Measurements from ENCODE around the gene STK32C.
"Not testable (repeated sequence)": the region's sequence is repeated elsewhere in the genome, so short reads cannot be mapped to it uniquely, and the experiment has no call there.

Gene STK32C

DNA sequence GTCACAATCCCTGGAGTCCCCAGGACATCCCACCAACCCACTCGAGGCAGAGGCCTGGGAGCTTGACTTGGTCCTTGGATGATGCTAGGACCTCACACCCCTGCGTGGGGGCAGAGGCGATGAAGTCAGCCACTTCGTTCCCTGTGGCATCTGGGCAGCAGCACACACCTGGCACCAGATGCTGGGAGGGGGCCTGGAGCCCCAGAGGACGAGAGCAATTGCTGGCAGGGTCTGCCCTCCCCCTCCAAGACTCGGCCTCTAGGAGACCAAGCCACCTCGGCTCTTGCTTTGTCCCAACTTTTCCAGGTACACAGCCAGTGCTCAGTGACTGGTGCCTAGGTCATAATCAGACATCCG, 81.9 kb downstream of the STK32C start:
- TF ChIP-seq, protein P1, sequence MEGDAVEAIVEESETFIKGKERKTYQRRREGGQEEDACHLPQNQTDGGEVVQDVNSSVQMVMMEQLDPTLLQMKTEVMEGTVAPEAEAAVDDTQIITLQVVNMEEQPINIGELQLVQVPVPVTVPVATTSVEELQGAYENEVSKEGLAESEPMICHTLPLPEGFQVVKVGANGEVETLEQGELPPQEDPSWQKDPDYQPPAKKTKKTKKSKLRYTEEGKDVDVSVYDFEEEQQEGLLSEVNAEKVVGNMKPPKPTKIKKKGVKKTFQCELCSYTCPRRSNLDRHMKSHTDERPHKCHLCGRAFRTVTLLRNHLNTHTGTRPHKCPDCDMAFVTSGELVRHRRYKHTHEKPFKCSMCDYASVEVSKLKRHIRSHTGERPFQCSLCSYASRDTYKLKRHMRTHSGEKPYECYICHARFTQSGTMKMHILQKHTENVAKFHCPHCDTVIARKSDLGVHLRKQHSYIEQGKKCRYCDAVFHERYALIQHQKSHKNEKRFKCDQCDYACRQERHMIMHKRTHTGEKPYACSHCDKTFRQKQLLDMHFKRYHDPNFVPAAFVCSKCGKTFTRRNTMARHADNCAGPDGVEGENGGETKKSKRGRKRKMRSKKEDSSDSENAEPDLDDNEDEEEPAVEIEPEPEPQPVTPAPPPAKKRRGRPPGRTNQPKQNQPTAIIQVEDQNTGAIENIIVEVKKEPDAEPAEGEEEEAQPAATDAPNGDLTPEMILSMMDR (IDR thresholded peaks at IDR 0.05) = no peak
- no peak for TF ChIP-seq ZFX (IDR thresholded peaks at IDR 0.05; ENCODE audit: borderline replicate concordance)
- H3K27ac ChIP-seq = no peak overlapping the region

DNA sequence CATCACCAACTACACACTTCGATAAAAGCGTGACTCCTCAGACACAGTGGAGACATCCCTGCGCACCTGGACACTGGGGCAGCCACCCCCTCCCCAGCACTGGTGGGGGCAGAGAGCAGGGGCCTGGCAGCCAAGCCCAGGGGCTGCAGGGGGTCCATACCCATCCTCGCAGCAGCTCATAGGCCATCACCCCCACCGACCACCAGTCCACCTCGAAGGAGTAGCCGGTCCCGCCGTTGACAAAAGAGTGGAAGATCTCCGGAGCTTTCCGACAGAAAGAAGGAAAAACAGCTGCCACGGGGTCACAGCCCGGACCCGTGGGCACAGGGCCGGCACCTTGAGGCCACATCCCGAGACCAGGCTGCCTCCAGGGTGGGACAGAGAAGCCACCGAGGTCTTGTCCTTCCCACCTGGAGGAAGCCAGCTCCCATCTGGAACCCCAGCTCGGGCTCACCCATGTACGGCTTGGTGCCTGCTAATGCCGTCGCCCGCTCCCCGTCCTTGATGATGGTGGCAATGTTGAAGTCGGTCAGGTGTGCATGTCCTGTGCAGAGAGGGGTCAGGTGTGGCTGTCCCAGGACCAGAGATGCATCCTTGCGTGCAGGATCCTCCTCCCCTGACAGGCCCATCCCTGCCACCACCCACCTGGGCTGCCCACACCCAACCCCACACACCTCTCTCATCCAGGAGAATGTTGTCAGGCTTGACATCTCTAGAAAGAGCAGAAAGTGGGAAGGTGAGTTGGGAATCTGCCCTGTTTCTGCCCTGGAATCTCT, 82.5 kb downstream of the STK32C start:
- TF ChIP-seq, protein P1 (IDR thresholded peaks at IDR 0.05) = no peak
- no peak for TF ChIP-seq ZFX (IDR thresholded peaks at IDR 0.05; ENCODE audit: borderline replicate concordance)
- no peak overlapping the region for H3K27ac ChIP-seq

DNA sequence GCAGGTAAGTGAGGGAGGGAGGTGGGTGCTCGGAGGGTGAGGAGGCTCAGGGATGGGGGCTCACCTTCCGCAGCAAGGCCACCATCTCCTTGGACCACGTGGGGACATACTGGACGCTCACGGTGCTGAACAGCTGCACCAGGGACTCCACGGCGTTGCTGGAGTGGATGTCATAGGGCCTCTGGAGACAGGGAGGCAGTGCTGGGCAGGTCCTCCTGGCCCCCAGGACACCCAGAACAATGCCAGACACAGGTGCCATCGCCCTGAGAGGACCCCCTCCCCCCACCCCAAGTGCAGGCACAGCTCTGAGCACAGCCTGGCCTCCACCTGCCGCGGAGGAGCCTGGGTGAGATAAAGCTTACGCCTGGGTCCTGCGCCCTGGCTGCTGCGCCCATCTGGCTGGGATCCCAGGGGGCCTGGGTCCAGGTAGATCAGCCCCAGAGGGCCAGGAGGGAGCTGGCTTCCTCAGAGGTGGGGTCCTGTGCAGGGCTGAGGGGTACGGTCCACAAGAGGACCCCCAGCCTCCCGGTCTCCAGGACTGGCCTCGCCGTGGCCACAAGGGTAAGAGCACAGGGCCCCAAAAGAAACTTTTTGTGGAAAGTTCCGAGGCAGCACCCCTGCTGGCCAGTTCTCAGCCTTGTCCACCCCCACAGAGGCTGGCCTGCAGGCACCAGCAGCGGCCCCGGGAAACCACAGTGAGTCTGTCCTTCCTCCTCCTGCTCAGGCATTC, 83.2 kb downstream of the STK32C start:
- no peak overlapping the region for H3K27ac ChIP-seq
- TF ChIP-seq ZFX (IDR thresholded peaks at IDR 0.05; ENCODE audit: borderline replicate concordance) = no peak
- TF ChIP-seq, protein P1 (IDR thresholded peaks at IDR 0.05) = no peak

DNA sequence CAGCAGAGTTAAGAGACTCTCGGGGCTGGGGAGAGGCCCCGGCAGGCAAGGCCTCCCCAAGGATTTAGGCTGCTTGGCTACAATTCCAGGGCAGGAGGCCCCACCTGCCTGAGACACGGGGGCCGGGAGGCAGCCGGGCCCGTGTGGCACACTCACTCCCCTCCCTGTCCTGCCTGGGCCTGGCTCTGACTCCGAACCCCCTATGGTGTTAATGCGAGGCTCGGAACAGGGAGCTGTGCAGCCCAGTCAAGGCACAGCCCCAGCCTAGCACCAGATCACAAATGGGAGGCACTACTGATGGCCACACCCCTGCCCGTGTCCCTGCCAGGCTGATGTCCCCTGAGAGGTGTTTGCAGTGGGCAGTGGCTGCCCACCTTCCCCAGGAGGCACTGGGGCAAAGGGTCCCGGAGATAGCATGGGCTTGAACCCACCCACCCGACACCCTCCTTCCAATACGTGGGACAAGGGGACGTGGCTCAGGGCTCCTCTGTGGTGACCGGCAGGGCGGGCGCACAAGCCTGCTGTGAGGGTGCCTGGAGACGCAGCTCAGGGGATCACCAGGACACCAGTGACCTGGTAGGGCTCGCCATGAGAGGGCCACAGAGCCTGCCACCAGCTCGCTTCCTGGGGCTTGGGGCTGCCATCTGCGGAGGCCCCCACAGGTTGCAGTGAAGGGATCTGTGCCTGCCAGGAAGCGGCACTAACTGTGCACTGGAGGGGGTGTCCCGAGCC, 84.0 kb downstream of the STK32C start:
- TF ChIP-seq ZFX (IDR thresholded peaks at IDR 0.05; ENCODE audit: borderline replicate concordance) = no peak
- TF ChIP-seq, protein P1 (IDR thresholded peaks at IDR 0.05) = no peak
- no peak overlapping the region for H3K27ac ChIP-seq

DNA sequence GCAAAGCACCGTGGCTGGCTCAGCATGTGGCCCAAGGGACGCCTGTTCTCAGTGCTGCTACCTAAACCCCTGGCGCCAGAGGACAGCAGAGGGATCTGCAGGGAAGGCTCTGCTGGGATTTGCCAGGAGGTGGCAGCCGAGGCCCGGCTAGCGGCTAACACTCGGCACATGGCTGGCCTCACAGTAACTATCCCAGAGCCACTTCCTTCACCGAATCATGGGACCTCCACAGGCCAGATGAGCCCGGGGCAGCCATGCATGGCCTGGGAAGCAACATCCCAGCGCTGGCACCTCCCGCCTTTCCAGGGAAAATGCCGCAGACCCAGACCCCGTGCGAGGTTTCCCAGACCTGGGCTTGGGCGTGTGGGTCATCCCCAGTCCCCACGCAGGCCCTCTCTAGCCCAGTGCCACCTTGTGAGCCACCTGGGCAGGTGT, 84.6 kb downstream of the STK32C start:
- TF ChIP-seq, protein P1 (IDR thresholded peaks at IDR 0.05) = peak; percentile 95
- TF ChIP-seq ZFX (IDR thresholded peaks at IDR 0.05; ENCODE audit: borderline replicate concordance) = no peak
- H3K27ac ChIP-seq = no peak overlapping the region

DNA sequence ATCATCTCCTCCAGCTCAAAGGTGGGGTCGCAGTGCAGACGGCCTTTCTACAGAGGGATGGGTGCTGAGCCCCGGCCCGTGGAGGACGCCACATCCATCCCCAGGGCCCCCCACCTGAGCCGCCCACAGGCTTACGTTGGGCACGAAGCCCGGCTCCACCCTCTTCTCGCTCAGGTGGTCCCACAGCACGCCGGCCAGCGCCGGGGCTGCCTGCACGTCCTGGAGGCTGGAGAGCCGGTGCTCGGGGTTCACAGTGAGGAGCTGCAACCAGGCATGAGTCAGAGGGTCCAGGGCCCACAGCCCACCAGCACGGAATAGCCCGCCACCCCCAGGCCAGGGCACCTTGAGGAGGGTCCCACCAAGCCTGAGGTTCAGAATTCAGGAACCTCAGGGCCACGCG, 85.0 kb downstream of the STK32C start:
- H3K27ac ChIP-seq = no peak overlapping the region
- TF ChIP-seq, protein P1 (IDR thresholded peaks at IDR 0.05) = no peak
- no peak for TF ChIP-seq ZFX (IDR thresholded peaks at IDR 0.05; ENCODE audit: borderline replicate concordance)

DNA sequence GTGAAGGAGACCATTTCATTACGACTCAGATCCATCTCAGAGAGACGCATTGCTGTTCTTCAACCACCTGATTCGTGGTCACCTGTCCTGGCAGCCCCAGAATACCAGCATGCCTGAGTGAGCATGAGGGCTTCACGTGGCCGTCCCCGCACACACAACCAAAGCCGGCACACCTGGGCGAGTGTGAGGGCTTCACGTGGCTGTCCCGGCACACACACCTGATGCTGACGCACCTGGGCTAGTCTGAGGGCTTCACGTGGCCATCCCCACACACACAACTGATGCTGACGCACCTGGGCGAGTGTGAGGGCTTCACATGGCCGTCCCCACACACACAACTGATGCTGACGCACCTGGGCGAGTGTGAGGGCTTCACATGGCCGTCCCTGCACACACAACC, 86.8 kb downstream of the STK32C start:
- H3K27ac ChIP-seq = not testable (repeated sequence)

All from 22Rv1 (cell line).